Activated naive CD4-positive, alpha-beta T cell treated with anti-CD3 and anti-CD28 coated beads for 36 hours (primary cell): ENCODE data around the gene SLCO3A1. TPM values are rescaled to one million over a fixed set of nuclear protein-coding genes. Genes with fewer than 3 reads are reported as not detected.
"Not testable (repeated sequence)": the region's sequence is repeated elsewhere in the genome, so short reads cannot be mapped to it uniquely, and the experiment has no call there.

ENCODE experiments used
- CTCF ChIA-PET: fragments of 350-600 bp; sonication (Branson Sonifier 250); formaldehyde crosslinking; loops from one replicate; lab custom pipeline; 2021; ENCODE audit warnings: antibody characterized with exemption; lab: Charles Lee
- DNase-seq: peaks from one replicate; pipeline ENCODE4 v3.0.0-alpha.2; 2020
- H3K27ac Mint-ChIP-seq: one replicate; pipeline ENCODE4 v1.8.0; 2021; ENCODE audit warnings: mild to moderate bottlenecking, mixed read lengths
- H3K27me3 Mint-ChIP-seq: one replicate; pipeline ENCODE4 v1.8.0; 2021; ENCODE audit warnings: low read depth, mixed read lengths
- H3K36me3 Mint-ChIP-seq: one replicate; pipeline ENCODE4 v1.8.0; 2021; ENCODE audit warnings: low read depth, mixed read lengths
- H3K4me1 Mint-ChIP-seq: one replicate; pipeline ENCODE4 v1.8.0; 2021; ENCODE audit warnings: low read depth, mixed read lengths
- H3K4me3 Mint-ChIP-seq: one replicate; pipeline ENCODE4 v1.8.0; 2021; ENCODE audit warnings: mild to moderate bottlenecking, moderate library complexity, mixed read lengths
- H3K9me3 Mint-ChIP-seq: one replicate; pipeline ENCODE4 v1.8.0; 2021; ENCODE audit warnings: mixed read lengths
- intact Hi-C: fragments of 100-400 bp; cut with micrococcal nuclease; formaldehyde crosslinking; loops from one replicate; pipeline ENCODE4 v1.15.1; 2023
- total RNA-seq, 2 experiments: library from RNA; stranded (reverse); gene quantifications; one replicate each; pipeline ENCODE4 v1.2.3, GENCODE V29; 2021

SLCO3A1 gene
- total RNA-seq, 2 experiments from 2014 or later, result 3.1 to 3.3 TPM

DNA sequence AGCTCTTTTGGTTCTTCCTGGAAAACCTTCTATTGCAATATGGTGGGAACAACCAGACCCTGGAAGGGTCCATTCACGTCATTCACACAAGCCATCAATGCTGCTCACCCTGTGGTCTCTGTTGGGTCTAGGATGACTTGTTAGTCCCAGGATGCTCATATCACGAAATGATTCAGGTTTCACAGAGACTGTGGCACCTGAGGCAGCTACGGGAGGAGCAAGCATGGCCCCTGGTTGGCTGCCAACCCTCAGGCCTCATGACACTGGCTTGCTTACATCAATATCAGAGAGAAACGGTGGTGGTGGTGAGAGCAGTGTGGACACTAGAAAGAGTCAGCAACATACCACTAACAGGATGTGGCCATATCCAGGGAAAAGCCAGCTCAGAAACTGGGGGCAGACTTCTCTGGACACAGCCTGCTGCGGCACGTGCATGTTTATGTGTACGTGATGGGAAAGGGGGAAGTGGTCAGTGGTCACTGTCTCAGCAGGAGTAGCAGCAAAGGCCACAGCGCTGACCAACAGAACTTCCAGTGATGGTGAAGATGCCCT lies 331.2 kb downstream of the SLCO3A1 start:
- peaks cover 13% of the 10 kb centered on the region for H3K27me3 Mint-ChIP-seq

DNA sequence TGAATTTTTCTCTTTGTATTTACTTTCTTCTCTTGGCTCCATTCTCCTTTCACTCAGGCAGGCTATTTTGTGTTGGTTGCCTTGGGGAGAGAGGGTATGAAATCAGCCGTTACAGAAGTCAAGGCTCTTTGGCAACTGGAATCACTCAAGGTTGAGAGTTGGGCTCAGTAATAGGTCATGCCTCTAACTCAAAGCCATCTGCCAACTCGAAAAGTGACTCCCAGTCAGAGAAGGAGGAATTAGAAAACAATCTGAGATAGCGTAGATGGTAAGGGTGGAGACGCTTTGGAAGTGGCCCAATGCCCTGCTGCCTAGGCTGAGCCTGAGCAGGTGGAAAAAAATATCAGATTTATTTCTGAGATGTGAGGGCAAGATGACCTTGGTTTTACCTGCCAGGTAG lies 334.5 kb downstream of the SLCO3A1 start:
- CTCF ChIA-PET, result no interaction called here
- Mint-ChIP-seq H3K4me1 (no peaks in the 10 kb centered on the region), H3K9me3 (no peaks in the 10 kb centered on the region), H3K36me3 (no peaks in the 10 kb centered on the region), H3K27me3 (peaks cover 9% of the 10 kb centered on the region), H3K27ac (no peak overlapping the region), H3K4me3 (no peak overlapping the region)
- no peak for DNase-seq
- intact Hi-C loops, result no loop called here

More for the DNA sequence above, 331.2 kb downstream of the SLCO3A1 start:
- CTCF ChIA-PET, result no interaction called here
- Mint-ChIP-seq H3K4me1 (no peaks in the 10 kb centered on the region), H3K9me3 (no peaks in the 10 kb centered on the region), H3K4me3 (no peak overlapping the region), H3K36me3 (no peaks in the 10 kb centered on the region), H3K27ac (no peak overlapping the region)
- no peak for DNase-seq
- intact Hi-C loops, result no loop called here

DNA sequence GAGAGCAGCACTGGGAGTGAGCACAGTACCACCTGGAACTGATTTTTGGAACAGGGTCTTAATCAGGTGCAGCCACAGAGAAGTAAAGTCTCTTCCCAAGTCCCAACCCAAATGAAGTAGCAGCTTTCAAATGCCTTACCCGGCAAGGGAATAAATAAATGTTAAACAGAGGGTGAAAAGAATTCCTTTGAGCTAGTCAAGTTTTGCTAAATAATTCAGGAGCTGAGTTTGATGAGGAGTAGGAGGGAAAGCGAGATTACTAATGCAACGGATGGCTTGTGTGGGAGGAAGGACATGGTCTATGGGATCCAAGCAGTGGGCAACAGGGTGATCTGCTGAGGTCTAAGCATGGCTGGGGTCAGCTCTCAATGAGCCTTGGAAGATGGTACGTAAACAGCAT lies 335.7 kb downstream of the SLCO3A1 start:
- intact Hi-C loops, result no loop called here
- Mint-ChIP-seq H3K27me3 (peaks cover 2% of the 10 kb centered on the region), H3K4me1 (no peaks in the 10 kb centered on the region), H3K27ac (no peak overlapping the region), H3K4me3 (no peak overlapping the region), H3K36me3 (no peaks in the 10 kb centered on the region), H3K9me3 (no peaks in the 10 kb centered on the region)
- no peak for DNase-seq
- CTCF ChIA-PET, result interaction anchor here (0.5 kb wide), 1 partner anchor 73 kb away, joined by 3 read pairs; no protein-coding TSS in a partner anchor

DNA sequence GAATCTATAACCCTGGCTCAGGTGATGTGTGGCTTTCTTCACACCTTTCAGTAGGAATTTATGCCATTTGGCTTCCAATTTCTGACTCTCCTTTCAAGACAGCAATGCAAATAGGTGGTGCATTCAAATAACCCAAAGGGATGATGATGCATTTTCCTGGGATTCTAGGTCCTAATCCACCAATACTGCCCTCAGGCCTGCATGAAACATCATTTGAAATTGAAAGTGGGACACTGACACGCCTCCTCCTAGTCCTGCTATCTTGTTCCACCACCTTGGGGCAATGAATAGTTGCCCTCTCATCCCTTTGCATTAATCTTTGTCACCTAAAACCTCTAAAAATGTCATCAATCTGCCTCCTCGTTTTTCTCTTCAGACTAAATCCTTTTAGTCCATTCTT lies 341.7 kb downstream of the SLCO3A1 start:
- H3K27me3 Mint-ChIP-seq, result no peaks in the 10 kb centered on the region
- CTCF ChIA-PET, result interaction anchor here (1.2 kb wide), 1 partner anchor 97 kb away, joined by 3 read pairs; no protein-coding TSS in a partner anchor
- H3K9me3 Mint-ChIP-seq, result no peaks in the 10 kb centered on the region
- no peaks in the 10 kb centered on the region for H3K4me1 Mint-ChIP-seq
- H3K36me3 Mint-ChIP-seq, result no peaks in the 10 kb centered on the region
- intact Hi-C loops, result no loop called here
- no peak for DNase-seq
- H3K4me3 Mint-ChIP-seq, result no peak overlapping the region
- H3K27ac Mint-ChIP-seq, result no peak overlapping the region

DNA sequence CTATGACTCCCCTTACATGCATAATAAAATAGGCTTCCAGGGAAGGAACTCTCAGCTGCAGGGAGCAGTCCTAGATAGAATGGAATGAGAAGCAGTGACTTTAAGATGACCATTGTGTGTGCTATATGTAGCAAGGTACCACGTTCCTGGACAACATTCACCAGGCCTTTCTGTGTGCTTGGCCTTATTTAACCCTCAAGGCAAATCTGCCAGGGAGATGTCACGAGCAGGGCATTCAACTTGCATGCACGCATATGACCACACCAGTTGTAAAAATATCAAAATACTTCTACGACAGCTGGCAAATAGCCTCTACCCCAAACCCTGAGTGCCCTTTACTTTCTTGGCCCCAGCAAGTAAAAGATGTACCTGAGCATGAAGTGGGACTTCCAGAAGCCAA lies 342.8 kb downstream of the SLCO3A1 start:
- Mint-ChIP-seq H3K27ac (no peak overlapping the region), H3K9me3 (no peaks in the 10 kb centered on the region), H3K36me3 (no peaks in the 10 kb centered on the region), H3K27me3 (no peaks in the 10 kb centered on the region), H3K4me3 (no peak overlapping the region), H3K4me1 (no peaks in the 10 kb centered on the region)
- no peak for DNase-seq
- intact Hi-C loops, result no loop called here
- CTCF ChIA-PET, result no interaction called here

DNA sequence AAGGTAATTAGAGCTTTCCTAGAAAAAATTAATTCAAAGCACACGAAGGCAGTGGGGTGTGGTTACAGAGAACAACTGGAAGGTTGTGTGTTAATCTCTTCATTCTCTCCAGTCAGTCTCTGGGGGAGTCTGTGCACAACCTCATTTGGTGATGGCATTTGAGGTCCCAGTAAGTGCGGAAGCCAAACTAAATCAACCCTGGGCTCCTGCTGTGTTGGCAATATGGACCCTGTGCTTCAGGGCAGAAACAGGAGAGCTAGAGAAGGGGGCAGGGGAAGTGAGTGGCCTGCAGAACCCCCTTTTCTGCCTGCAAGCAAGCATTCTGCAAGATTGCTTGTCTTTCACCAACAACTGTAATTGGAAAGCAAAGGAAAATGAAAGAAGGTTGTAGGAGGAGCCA lies 344.2 kb downstream of the SLCO3A1 start:
- H3K4me3 Mint-ChIP-seq, result no peak overlapping the region
- DNase-seq, result no peak
- H3K27me3 Mint-ChIP-seq, result no peaks in the 10 kb centered on the region
- H3K27ac Mint-ChIP-seq, result no peak overlapping the region
- CTCF ChIA-PET, result no interaction called here
- peaks cover 3% of the 10 kb centered on the region for H3K9me3 Mint-ChIP-seq
- no peaks in the 10 kb centered on the region for H3K36me3 Mint-ChIP-seq
- no peaks in the 10 kb centered on the region for H3K4me1 Mint-ChIP-seq
- intact Hi-C loops, result no loop called here

DNA sequence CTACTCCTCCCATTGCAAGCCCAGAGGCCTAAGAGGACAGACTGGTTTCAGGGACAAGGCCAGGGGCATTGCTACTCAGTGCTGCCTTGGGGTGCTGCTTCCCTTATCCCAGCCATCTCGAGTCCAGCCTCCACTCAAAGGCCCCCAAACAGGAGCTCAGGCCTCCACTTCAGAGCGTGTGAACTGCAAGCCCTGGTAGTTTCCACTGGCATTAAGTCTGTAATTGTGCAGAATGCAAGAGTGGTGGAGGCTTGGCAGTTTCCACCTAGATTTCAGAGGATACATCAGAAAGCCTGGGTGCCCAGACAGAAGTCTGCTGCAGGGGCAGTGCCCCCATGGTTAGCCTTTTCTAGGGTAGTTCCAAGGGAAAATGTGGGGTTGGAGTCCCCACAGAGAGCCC lies 347.4 kb downstream of the SLCO3A1 start:
- CTCF ChIA-PET, result no interaction called here
- intact Hi-C loops, result no loop called here
- Mint-ChIP-seq H3K27me3 (peaks cover 8% of the 10 kb centered on the region), H3K27ac (no peak overlapping the region), H3K36me3 (no peaks in the 10 kb centered on the region), H3K4me3 (no peak overlapping the region), H3K9me3 (peaks cover 3% of the 10 kb centered on the region), H3K4me1 (no peaks in the 10 kb centered on the region)
- no peak for DNase-seq

DNA sequence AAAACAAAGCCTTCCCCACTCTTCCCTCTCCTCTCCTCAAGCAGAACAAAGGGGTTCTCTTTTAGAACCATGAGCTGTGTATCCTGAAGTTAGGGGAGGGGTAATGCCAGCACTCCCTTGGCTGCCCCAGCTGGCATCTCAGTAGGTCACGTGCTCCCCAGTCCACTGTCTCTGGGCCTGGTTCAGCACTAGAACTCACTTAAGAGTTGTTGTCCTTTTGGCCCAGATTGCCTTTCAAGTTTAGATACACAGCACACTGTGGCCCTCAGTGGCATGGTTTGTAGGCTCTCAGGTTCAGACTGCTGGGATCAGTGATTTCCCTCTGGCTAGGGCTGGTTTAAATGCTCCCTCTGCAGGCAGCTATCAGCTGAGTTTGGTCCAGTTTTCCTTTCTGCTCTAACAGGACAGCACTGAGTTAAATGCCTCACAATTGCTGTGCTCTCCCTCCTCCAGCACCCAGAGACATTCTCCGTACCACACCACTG lies 351.8 kb downstream of the SLCO3A1 start:
- no peaks in the 10 kb centered on the region for H3K36me3 Mint-ChIP-seq
- no peak overlapping the region for H3K4me3 Mint-ChIP-seq
- peaks cover 22% of the 10 kb centered on the region for H3K27me3 Mint-ChIP-seq
- peak; percentile 10 for DNase-seq
- H3K27ac Mint-ChIP-seq, result no peak overlapping the region
- no peaks in the 10 kb centered on the region for H3K4me1 Mint-ChIP-seq
- H3K9me3 Mint-ChIP-seq, result peaks cover 3% of the 10 kb centered on the region
- intact Hi-C loops, result loop anchor here (5.0 kb wide), 1 partner anchor 108 kb away; no protein-coding TSS in a partner anchor
- CTCF ChIA-PET, result no interaction called here

DNA sequence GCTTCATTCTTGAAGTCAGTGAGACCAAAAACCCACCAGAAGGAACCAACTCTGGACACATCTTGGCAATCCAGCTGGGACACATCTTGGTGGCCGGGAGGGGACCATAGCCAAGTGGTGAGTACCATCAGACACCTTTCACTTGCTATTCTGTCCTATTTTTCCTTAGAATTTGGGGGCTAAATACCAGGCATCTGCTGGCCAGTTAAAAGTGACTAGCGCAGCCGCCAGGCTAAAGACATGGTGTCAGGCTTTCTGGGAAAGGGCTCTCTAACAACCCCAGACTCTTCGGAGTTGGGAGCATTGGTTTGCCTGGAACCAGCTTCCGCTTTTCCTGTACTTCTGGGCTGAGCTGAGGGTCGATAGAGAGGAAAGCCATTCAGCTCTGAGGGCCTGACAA lies 354.1 kb downstream of the SLCO3A1 start:
- H3K27ac Mint-ChIP-seq, DNase-seq, H3K36me3 Mint-ChIP-seq, CTCF ChIA-PET, H3K4me1 Mint-ChIP-seq, H3K9me3 Mint-ChIP-seq, H3K4me3 Mint-ChIP-seq: not testable (repeated sequence)
- peaks cover 22% of the 10 kb centered on the region for H3K27me3 Mint-ChIP-seq
- intact Hi-C loops, result loop anchor here (5.0 kb wide), 1 partner anchor 110 kb away; no protein-coding TSS in a partner anchor
